ENCODE results near the gene RAD51B.

DNA sequence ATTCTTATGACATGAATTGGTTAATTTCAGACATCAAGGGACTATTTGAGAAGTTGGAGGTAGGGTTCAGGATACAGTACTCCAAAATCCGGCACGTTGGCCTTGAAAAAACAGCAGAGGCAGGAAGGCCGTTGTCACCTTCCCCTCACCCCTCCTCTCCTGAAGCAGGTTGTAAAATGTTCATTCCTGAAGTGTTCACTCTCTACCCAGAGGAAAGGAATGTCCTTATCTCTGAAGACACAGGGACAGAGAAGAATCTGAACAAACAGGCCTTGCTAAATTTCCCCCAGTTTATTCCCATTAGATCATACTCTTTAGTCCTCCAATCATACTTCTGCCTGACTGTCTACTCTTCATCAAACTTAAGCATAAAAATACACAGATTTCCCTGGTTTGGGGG, 659.7 kb downstream of the RAD51B start:
- TF ChIP-seq, protein P1, sequence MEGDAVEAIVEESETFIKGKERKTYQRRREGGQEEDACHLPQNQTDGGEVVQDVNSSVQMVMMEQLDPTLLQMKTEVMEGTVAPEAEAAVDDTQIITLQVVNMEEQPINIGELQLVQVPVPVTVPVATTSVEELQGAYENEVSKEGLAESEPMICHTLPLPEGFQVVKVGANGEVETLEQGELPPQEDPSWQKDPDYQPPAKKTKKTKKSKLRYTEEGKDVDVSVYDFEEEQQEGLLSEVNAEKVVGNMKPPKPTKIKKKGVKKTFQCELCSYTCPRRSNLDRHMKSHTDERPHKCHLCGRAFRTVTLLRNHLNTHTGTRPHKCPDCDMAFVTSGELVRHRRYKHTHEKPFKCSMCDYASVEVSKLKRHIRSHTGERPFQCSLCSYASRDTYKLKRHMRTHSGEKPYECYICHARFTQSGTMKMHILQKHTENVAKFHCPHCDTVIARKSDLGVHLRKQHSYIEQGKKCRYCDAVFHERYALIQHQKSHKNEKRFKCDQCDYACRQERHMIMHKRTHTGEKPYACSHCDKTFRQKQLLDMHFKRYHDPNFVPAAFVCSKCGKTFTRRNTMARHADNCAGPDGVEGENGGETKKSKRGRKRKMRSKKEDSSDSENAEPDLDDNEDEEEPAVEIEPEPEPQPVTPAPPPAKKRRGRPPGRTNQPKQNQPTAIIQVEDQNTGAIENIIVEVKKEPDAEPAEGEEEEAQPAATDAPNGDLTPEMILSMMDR (conservative IDR thresholded peaks at IDR 0.05), result no peak
- no peak for TF ChIP-seq EZH2 (IDR thresholded peaks at IDR 0.05; ENCODE audit: low read depth)
